GM23338 (cell line): ENCODE measurements around the gene PRUNE2.

ENCODE experiments used
- CREB1 ChIP-seq: fragments of 250-450 bp; sonication (Bioruptor Pico); IDR thresholded peaks from 2 replicates; pipeline ENCODE4 v1.5.0; 2020; ENCODE audit warnings: low read depth, mild to moderate bottlenecking, moderate library complexity
- EZH2 ChIP-seq: fragments of 200-600 bp; sonication (generic); IDR thresholded peaks from one replicate; pipeline ENCODE4 v1.8.0; 2017; ENCODE audit warnings: antibody characterized with exemption, mild to moderate bottlenecking, low read depth; ENCODE audit not compliant: unreplicated experiment
- EZH2phosphoT487 ChIP-seq: fragments of 200-600 bp; sonication (generic); IDR thresholded peaks from one replicate; pipeline ENCODE4 v1.8.1; 2018; ENCODE audit warnings: antibody characterized with exemption; ENCODE audit not compliant: unreplicated experiment
- JUNB ChIP-seq: IDR thresholded peaks from one replicate; pipeline ENCODE4 v1.6.1; 2016; ENCODE audit warnings: antibody characterized with exemption; ENCODE audit not compliant: unreplicated experiment
- NANOG ChIP-seq: IDR thresholded peaks from 2 replicates; pipeline ENCODE4 v1.6.1; 2016; ENCODE audit warnings: antibody characterized with exemption, borderline replicate concordance
- POLR2AphosphoS5 ChIP-seq: IDR thresholded peaks from 2 replicates; pipeline ENCODE4 v1.6.1; 2016; ENCODE audit warnings: antibody characterized with exemption, low read depth
- STAT1 ChIP-seq: IDR thresholded peaks from one replicate; pipeline ENCODE4 v1.6.1; 2016; ENCODE audit warnings: antibody characterized with exemption; ENCODE audit not compliant: unreplicated experiment
- ZNF114 ChIP-seq: fragments of 250-450 bp; sonication (Bioruptor Pico); IDR thresholded peaks from 2 replicates; pipeline ENCODE4 v1.5.0; 2020; ENCODE audit warnings: mild to moderate bottlenecking, moderate library complexity
- ZNF331 ChIP-seq: fragments of 250-450 bp; sonication (Bioruptor Pico); IDR thresholded peaks from 2 replicates; pipeline ENCODE4 v1.5.0; 2020; ENCODE audit warnings: low read depth, mild to moderate bottlenecking, moderate library complexity
- TF ChIP-seq, protein P1 (sequence below), 2 experiments: fragments of 200-600 bp in 1 of 2; sonication (generic) in 1 of 2; conservative IDR thresholded peaks; 2 replicates each; pipeline versions ENCODE4 v1.5.1 to v1.6.1; 2016 to 2017; ENCODE audit warnings: antibody characterized with exemption in 2 of 2, low read depth in 2 of 2, mild to moderate bottlenecking in 2 of 2, moderate library complexity in 1 of 2
- TF ChIP-seq, protein P2 (sequence below): IDR thresholded peaks from one replicate; pipeline ENCODE4 v1.6.1; 2018; ENCODE audit warnings: antibody characterized with exemption; ENCODE audit not compliant: unreplicated experiment
- TF ChIP-seq, protein P3 (sequence below): IDR thresholded peaks from 2 replicates; pipeline ENCODE4 v1.6.1; 2016; ENCODE audit warnings: antibody characterized with exemption

DNA sequence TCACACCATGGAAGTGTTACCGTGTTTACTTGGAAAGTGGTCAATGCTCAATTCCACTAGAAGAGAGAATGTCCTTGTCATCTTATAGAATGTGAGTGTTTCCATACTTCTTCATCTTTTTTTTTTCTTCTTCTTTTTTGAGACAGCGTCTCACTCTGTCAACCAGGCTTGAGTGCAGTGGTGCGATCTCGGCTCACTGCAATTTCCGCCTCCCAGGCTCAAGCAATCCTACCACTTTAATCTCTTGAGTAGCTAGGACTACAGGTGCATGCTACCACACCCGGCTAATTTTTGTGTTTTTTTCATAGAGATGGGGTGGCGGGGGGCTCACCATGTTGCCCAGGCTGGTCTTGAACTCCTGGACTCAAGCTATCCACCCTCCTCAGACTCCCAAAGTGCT is 278.9 kb downstream of the PRUNE2 start:
- TF ChIP-seq POLR2AphosphoS5 (no peak), EZH2 (no peak), CREB1 (CRISPR knock-in tag) (no peak), JUNB (no peak), EZH2phosphoT487 (no peak), ZNF114 (CRISPR knock-in tag) (no peak), ZNF331 (CRISPR knock-in tag) (no peak), NANOG (no peak), STAT1 (no peak)
- TF ChIP-seq, protein P1, sequence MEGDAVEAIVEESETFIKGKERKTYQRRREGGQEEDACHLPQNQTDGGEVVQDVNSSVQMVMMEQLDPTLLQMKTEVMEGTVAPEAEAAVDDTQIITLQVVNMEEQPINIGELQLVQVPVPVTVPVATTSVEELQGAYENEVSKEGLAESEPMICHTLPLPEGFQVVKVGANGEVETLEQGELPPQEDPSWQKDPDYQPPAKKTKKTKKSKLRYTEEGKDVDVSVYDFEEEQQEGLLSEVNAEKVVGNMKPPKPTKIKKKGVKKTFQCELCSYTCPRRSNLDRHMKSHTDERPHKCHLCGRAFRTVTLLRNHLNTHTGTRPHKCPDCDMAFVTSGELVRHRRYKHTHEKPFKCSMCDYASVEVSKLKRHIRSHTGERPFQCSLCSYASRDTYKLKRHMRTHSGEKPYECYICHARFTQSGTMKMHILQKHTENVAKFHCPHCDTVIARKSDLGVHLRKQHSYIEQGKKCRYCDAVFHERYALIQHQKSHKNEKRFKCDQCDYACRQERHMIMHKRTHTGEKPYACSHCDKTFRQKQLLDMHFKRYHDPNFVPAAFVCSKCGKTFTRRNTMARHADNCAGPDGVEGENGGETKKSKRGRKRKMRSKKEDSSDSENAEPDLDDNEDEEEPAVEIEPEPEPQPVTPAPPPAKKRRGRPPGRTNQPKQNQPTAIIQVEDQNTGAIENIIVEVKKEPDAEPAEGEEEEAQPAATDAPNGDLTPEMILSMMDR (conservative IDR thresholded peaks at IDR 0.05; ENCODE audit: low read depth in 2 of 2) = no peak
- TF ChIP-seq, protein P2, sequence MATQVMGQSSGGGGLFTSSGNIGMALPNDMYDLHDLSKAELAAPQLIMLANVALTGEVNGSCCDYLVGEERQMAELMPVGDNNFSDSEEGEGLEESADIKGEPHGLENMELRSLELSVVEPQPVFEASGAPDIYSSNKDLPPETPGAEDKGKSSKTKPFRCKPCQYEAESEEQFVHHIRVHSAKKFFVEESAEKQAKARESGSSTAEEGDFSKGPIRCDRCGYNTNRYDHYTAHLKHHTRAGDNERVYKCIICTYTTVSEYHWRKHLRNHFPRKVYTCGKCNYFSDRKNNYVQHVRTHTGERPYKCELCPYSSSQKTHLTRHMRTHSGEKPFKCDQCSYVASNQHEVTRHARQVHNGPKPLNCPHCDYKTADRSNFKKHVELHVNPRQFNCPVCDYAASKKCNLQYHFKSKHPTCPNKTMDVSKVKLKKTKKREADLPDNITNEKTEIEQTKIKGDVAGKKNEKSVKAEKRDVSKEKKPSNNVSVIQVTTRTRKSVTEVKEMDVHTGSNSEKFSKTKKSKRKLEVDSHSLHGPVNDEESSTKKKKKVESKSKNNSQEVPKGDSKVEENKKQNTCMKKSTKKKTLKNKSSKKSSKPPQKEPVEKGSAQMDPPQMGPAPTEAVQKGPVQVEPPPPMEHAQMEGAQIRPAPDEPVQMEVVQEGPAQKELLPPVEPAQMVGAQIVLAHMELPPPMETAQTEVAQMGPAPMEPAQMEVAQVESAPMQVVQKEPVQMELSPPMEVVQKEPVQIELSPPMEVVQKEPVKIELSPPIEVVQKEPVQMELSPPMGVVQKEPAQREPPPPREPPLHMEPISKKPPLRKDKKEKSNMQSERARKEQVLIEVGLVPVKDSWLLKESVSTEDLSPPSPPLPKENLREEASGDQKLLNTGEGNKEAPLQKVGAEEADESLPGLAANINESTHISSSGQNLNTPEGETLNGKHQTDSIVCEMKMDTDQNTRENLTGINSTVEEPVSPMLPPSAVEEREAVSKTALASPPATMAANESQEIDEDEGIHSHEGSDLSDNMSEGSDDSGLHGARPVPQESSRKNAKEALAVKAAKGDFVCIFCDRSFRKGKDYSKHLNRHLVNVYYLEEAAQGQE = no peak
- TF ChIP-seq, protein P3, sequence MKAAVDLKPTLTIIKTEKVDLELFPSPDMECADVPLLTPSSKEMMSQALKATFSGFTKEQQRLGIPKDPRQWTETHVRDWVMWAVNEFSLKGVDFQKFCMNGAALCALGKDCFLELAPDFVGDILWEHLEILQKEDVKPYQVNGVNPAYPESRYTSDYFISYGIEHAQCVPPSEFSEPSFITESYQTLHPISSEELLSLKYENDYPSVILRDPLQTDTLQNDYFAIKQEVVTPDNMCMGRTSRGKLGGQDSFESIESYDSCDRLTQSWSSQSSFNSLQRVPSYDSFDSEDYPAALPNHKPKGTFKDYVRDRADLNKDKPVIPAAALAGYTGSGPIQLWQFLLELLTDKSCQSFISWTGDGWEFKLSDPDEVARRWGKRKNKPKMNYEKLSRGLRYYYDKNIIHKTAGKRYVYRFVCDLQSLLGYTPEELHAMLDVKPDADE = no peak
